Stimulated activated CD4-positive, alpha-beta T cell treated with anti-CD3 and anti-CD28 coated beads, Interleukin-2, amount 100 ng/mL, for 48 hours (primary cell): ENCODE data around the gene MXD1.

Experiments
- DNase-seq, 2 donors: peaks; one replicate each; pipeline ENCODE4 v3.0.0-alpha.2; 2020

The MXD1 gene

DNA sequence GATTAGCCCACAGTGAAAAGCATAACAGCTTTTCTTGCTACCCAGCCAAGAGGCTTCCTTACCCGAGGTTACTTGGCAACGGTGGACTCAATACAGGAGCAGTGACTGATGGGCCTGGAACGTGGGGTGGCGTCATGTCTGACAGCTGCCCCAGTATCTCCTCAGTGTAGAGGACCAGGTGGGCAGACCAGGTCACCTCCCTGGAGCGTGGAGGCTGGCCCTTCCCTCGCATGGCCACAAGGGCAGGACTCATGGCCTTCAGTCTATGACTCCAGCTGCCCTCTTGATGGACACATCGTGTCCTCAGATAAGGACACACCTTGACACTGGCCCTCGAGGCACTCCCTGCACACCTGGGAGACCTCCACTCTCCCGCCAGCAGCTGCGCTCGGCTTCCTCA, 40.1 kb downstream of the MXD1 start:
- no peak for DNase-seq

DNA sequence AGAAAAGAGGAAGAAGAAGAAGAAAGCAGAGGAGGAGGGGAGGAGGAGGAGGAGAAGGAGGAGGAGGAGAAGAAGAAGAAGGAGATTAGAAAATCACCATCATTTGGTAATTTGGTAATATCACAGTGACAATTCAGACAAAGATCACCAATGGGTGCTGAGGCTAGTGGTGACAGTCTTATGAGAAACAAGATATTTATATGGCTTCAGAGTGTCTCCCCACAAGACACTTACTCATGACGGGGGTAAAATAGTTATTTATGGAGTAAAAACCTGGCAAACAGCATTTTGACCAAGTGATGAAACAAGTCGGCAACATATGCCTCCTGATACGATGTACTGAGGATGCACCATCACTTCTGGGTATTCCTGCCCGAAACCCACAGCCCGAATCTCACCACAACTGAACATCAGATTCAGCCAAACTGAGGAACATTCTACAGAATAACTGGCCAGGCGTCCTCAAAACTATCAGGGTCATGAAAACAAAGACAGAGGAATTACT, 41.6 kb downstream of the MXD1 start:
- no peak for DNase-seq

DNA sequence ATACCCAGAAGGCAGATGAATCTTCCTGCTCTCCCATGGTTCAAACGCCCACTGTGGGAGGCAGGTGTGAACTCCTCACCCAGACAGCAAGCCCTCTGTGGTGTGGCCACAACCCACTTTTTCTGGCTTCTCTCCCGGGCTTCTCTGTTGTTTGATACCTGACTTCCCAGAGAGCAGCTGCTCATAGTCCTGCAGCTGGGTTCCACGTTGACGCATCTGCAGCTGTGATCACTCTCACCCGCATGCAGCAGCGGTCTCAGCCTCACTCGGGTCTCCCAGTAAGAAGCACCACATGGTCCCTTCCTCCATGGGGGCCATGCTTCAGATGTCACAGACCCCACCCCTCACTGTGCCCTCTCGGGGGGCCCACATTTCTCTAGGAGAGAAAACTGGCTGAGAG, 43.1 kb downstream of the MXD1 start:
- DNase-seq: no peak

DNA sequence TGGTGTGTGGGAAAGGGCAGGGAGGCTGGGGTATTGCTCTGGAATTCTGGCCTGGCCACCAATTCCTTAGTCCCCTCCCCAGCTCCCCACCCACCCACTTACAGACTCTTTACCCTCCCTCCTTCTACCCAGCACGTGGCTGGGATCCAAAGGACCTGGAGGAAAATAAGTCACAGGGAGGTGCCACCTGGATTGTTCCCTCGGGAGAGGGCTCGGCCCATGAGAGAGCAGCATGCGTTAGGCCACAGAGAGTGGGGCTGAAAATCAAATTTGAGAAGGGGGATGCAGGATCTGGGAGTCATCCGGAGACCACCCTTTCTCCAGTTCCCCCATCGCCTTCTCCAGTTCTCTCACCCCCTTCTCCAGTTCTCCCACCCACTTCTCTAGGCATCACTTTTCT, 43.6 kb downstream of the MXD1 start:
- no peak for DNase-seq

DNA sequence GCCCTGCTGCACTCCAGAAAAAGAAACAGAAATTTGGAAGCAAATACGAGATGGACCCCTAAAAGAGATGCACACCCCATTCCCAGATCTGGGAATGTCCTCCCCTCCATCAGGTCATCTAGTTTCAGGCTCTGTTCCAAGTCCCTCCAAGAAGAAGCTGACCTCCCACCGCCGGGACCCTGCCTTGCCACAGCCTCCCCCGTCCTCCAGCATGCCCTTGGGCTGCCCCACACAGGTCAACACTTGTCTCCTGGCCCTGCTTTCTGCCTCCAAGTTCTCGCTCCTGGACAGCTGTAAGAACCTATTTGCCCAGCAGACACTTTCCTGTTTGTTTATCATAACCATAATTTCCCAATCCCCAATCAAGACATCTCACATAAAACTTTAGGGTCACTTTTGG, 44.5 kb downstream of the MXD1 start:
- no peak for DNase-seq

DNA sequence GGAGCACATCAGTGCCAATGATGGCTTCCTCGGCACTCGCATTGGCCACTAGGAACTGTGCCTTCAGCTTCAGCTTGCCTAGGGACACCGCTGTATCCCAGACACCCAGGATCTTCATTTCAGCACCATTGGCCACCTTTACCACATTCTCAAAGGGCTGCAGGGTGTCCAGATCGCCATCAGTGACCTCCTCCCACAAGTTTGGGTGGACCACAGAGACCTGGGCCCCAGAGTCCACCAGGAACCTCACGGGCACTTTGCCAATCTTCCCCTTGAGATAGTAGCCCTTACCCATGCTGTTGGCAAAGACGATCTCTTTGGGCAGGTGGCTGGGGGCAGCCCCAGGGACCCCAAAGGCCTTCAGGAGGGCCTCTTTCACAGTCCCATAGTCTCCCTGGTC, 45.9 kb downstream of the MXD1 start:
- no peak for DNase-seq

DNA sequence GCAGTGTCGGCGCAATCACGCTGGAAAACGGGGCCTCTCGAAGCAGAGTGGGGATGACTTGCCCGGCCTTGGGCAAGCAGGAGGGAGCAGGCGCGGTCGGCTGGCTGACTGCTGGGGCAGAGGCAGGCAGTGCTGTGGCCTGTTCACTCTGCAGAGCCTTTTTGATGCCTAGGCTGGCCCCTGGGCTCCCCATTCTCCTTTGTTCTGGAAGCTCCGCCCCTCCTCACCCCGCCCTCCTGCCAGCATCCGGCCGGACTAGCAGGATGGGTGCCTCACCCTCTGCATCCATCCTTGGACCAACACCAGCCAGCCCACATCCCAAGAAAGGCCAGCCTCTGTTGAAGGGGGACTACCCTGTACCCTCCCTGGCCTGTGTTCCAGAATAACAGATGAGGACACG, 46.6 kb downstream of the MXD1 start, which contains the start of gene ASPRV1:
TSS of gene ASPRV1 (minus strand) at position 136 of the 400 bp plus-strand sequence. CDS start 195 bp downstream, outside the sequence.
- DNase-seq: no peak

DNA sequence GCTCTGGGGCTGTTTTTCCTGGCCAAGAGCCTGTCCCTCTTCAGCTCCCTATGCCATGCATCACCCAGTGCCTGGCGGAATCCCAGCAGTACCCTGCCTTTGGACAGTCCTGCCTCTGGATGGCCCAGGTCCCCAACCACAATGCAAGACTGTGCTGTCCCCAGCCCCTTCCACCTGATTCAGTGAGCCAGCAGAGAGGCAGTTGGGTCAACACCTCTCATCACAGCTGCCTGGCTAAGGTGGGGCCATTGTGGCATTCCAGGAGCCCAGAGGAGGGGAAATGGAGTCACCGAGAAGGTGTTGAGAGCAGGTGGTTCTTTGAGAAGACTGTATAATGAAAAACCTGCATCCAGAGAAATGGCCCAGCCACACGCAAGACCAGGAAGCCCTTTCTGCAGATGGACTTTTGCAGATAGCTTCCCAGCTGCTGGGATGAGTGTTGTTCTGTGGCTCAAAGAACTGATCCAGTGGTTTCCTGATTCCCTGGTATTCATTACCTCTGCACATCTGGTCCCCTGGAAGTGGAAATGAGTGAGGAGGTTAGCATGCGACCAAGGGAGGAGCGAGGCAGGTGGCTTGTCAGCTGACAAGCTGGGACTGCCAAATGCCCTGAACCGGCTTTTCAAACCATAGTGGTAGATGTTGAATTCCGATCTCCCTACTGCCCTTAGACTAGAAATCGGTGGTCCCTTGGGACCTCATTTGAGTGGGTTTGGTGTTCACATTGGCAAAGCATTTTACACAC, 48.2 kb downstream of the MXD1 start:
- DNase-seq: no peak

DNA sequence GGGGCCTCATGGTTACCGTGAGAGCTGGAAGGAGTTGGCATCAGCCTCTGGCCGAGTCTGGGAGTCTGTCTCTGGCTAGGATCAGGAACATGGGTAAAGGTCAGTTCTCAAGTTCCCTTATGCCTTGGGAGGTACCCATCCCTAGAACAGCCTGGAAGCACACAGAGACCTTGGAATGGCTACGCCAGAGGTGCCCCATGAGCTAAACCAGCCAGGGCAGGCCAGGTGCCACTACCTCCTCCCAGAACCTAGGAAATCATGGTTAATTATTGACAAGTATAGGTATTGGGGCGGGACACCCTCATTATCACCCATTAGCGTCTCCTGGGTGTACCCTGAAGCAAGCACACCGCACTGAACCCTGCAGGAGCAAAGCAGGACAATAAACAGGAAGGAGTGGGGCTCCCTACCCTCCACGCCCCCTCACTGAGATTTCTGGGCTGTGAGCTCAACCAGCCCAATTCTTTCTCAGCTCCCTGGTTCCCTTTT, 49.5 kb downstream of the MXD1 start:
- no peak for DNase-seq

DNA sequence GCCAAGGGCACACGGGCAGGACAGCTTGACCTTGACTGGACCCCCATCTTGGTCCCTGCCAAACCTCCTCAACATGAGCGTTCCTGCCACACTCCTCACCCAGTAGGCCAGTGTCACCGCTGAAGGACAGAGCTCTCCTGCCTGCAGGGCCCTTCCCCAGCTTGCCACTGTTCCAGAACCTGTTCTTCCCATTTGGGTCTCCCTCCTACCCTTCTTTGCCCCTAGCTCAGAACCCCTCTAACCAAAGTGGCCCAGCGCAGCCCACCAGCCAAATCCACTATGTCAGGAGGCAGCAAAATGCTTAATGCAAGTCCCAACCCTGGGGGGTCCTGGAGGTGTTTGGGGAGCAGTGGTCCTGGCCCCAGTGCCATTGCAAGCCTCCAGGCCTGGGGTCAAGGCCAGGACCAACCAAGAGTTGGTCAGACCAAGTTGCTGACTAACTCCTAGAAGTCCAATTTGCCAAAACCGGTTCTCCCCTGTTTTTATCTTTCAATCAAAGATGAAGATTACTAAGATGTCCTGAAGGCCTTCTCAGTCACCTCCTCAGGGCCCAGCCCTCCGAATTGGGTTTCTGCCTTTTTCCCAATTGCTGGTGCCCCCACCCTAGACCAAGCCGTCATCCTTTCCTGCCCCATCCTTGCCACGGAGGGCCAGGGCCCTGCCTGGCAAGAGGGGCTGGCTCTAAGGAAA, 51.0 kb downstream of the MXD1 start:
- no peak for DNase-seq

DNA sequence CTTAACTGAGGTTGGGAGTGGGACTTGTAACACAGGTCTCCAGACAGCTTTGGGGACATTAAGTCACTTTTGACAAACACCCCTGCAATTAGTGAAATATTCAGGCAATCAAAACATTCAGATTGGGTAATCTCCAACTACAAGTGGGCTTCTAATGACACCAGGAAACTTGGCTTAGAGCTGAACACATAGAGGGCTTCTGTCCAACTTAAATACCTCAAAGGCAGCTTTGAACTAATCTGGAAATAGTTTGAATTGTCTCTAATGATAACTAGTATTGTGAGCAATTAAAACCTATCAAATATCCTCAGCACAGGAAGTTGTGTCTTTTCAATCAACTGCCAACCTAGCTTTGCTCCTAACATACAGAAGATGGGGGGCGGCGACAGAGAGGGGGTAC, 51.6 kb downstream of the MXD1 start:
- no peak for DNase-seq

DNA sequence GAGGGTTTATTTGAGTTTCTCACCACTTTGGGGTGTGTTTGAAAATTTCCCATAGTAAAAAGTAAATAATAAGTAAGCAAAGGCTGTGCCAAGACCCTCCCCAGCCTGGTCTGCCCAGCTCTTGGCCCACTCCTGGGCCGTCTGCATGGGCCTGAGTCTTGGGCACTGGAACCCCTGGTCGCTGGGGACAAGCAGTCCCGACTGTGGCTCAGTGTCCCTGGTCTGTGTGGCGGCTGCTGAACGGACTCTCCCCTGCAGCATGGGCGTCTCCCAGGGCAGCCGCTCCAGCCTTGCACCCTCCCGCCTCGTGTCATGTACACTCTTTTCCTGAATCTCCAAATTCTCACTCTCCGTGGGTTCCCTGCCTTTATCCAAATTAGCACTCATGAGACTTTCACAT, 53.7 kb downstream of the MXD1 start:
- DNase-seq: no peak

DNA sequence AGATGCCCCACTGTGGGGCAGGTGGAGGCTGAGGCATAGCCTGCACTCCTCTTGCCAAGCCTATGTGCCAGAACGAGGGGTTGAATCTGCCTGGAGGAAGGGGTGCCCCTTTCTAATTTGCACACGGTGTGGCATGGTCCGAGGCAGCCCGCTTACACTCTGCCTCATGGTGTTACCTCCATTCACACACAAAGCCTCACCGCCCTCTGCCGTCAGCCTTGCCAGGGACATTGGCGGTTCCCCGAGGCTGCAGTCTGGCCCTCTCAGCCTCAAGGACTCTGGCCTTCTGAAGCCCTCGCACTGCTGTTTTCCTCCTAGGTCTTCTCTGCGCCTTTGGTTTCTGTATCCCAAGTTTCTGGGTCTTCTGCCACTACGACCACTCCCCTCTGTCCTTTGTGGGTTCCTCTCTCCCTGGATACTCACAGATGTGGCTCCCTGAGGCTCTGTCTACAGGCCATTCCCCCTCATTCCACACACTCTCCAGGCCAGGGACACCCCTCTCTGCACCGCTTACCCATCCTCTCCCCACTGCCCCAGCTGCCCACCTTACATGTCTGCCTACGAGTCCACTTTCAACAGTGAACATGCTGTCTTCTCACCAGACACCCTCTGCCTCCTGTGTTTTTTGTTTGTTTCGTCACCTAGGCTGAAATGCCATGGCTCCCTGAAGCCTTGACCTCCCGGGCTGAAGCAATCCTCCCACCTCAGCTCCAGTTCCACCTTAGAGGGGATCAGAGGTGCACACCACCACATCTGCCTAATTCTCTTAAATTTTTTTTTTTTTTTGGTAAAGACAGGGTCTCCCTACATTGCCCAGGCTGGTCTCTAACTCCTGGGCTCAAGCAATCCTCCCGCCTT, 54.4 kb downstream of the MXD1 start:
- DNase-seq: no peak

DNA sequence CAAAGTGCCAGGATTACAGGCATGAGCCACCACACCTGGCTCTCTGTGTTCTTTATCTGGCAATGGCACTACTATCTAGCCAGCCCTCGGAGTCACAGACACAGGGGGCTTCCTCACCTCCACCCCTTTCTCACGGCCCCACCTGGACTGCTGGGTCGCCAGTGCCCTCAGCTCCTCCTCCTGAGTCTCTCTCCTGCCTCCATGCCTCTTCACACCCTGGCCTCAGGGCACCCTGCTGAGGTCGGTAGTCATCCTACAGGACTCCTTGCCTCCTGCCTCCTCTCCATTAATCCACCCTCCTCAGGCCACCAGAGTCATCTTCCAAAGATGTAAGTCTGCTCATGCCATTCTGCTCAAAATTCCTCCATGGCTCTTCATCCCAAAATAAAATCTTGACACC, 55.1 kb downstream of the MXD1 start:
- DNase-seq: no peak

DNA sequence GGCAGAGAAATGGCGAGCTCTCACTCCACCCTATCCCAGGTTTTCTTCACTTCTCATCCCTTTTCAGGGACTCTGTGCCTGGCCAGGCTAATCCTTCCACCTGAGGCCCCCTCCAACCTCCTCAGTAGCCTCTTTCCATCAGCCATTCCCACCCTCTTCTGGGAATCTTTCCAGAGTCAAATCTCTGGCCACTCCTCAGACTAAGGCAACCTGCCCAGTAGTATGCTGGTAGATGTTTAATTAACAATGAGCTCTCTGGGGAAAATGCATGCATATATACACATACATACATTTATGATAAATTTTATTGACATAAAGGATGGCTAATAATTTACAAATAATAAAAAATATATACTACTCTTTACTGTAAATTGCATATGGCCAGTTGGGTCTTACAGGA, 57.9 kb downstream of the MXD1 start:
- no peak for DNase-seq

DNA sequence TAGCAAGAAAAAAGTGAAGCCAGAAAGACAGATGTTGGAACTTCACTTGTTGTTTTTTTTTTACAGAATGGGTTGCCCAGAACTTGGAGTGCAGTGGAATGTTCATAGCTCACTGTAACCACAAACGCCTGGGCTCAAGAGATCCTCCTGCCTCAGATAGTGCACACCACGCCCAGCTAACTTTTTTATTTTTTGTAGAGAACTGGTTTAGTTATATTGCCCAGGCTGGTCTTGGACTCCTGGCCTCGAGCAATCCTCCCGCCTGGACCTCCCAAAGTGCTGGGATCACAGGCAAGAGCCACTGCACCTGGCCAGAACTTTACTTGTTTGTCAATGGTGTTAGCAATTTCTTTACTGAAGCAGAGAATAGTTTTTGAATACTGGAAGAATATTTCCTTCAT, 58.4 kb downstream of the MXD1 start:
- no peak for DNase-seq

DNA sequence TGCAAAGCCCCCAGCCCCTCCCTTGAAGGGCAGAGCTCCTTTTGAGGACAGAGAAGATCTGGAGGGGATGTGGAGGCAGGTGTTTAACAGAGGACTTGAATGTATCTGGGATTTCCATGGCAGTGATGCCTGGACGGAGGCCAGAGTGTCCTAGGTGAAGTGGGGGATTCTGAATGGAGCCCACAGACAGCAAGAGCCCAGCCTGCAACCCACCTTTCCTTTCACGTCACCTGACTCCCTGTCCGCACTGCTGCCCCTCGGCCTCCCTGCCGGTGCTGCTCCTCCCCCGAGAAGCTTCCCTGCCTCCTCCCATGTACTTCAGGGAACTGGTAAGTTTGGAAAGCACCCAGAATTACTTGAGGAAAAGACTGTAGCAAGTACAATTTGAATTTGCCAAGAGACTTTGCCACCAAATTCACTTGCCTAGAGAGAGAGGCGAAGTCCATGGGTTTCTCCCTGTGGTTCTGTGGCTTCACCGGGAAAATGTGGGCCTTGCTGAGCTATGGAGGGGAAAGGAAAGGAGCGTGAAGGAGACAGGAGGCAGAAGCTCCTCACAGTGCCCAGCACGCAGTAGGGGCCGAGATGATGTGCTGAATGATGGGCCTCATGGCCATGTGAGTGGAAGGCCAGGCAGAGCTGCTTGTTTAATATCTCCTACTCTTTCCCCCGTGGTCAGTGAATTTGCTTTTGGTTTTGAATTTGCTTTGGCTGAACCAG, 60.4 kb downstream of the MXD1 start:
- no peak for DNase-seq

DNA sequence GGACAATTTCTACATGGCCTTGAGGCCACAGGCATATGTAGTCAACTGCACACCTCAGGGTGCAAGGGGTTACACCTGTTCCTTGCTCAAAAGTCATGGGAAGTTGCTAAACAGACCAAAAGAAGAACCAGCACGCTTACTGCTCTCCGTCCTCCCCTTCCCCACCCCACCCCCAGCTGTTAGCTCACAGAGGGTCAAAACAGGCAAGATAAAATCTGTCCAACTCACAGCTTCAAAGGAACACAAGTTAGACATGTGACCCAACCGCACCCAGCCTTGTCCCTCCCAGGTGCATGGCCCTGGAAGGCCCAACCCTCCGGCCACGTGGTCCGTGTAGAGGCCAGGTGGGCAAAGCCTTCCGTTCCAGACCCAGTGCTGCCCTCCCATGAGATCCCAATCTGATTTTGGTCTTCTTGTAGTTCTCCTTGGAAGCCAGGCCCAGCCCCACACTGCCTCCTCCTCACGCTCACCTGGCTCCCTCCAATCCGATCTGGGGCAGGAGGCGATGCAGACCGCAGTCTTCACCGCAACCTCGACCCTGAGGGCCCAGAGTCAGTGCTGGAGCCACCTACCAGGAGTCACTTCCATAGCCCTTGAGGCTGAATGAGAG, 61.0 kb downstream of the MXD1 start:
- no peak for DNase-seq

DNA sequence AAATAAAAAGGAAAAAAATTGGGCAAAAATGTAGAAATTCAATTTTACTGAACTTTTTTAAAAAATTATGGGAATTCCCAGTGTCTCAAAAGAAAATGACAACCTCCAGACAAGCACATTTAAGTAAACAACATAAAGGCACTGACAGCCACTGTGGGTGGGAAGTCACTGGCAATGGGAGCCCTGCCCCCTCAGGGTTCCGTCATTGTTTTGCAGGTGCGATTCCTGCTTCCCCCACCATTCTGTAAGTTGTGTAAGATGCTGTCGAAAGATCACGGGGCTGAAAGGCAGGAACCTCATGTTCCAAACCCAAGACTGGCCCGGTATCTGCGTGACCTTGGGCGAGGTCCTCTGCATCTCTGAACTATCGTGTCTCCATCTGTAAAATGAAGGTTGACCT, 62.3 kb downstream of the MXD1 start:
- no peak for DNase-seq

DNA sequence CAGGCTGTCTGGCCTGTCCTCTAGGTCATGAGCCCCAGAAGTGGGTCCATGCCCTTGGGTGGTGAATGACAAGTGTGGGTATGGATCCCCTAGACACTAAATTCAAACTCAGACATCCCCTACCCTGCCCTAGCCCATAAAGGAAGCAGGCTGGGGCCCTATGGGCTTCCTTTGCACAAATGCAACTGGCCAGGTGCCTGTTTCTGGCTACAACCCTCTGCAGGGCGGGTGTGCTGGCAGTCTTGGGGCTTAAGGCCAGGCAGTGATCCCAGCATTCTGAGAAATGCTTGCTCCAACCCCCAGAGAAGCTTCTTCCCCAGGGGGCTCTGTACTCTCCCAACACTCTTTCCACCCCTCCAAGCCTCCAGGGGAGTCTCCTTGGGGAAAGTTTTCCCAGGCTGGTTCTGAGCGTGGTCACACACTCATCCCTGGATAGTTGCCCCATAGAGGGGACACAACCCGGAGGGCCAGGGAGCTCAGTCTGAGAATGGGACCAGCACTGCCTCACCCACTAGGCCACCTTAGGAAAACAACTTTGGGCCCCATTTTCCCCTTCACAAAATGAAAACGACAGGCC, 63.1 kb downstream of the MXD1 start:
- DNase-seq: no peak

DNA sequence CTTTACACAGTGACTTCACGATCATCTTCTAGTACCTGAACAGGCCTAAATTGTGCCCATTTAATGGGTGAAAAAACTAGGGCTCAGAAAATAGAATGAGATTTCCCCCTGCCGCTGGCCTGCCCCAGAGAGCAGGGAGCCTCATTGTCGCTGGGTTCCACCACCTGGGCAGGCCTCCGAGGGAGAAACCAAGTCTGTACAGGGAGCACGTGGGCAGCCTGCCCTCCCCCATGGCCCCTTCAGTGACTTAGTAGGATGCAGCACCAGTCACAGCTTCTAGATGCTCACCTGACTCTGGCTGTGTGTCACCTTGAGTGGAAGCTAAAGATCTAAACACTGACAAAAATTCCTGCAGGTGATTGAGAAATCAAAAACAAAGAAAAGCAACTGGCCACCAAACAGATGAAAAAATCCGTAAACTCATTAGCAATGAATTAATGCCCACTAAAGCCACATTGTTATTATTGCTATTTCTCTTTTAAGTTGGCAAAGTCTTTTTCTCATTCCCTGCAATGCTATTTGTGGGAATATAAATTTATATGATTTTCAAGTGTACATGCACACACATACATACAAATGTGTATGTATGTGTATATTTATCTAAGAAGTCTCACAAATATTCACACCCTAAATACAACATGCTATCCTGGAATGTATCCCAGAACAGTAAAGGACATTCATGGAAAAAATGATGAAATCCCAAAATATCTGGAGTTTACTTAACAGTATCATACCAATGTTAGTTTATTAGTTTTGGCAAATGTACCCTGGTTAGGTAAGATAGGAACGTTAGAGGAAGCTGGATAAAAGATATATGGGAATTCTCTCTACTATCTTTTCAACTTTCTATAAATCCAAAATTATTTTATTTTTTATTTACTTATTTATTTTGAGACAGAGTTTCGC, 65.2 kb downstream of the MXD1 start:
- DNase-seq: no peak
